GM21515 (cell line): Measurements from ENCODE around the gene CCL26.
A peak's percentile ranks its signal among the peaks of the same experiment; 100 is the strongest.
"Not testable (repeated sequence)": the region's sequence is repeated elsewhere in the genome, so short reads cannot be mapped to it uniquely, and the experiment has no call there.

Source experiments
- ATAC-seq: cut with Tn5 transposase; IDR thresholded peaks from one replicate; pipeline ENCODE4 v1.9.1; 2021; ENCODE audit not compliant: unreplicated experiment

The CCL26 gene

GRCh38 chr7:75739796-75740672 lies 32.0 kb downstream of the CCL26 start:
- no peak for ATAC-seq

- ATAC-seq: peak; percentile 90
Measured at GRCh38 chr7:75738975-75739795, 32.8 kb downstream of the CCL26 start.

- peak; percentile 3 for ATAC-seq
Measured at GRCh38 chr7:75738604-75738974, 33.4 kb downstream of the CCL26 start, which contains the start of gene HIP1. TSS of gene HIP1 (minus strand) at chr7:75738941. CDS start at chr7:75738920, 21 bp downstream.

- no peak for ATAC-seq
Measured at GRCh38 chr7:75737856-75738603, 34.0 kb downstream of the CCL26 start.

- no peak for ATAC-seq
Measured at GRCh38 chr7:75735581-75736350, 36.2 kb downstream of the CCL26 start.

GRCh38 chr7:75734586-75735458 lies 37.2 kb downstream of the CCL26 start:
- no peak for ATAC-seq

GRCh38 chr7:75732764-75733630 lies 39.0 kb downstream of the CCL26 start:
- ATAC-seq: no peak

GRCh38 chr7:75732016-75732521 lies 39.9 kb downstream of the CCL26 start:
- no peak for ATAC-seq

GRCh38 chr7:75729851-75730274 lies 42.1 kb downstream of the CCL26 start:
- no peak for ATAC-seq

- no peak for ATAC-seq
Measured at GRCh38 chr7:75727881-75728593, 44.0 kb downstream of the CCL26 start.

GRCh38 chr7:75727351-75727750 lies 44.7 kb downstream of the CCL26 start:
- not testable (repeated sequence) for ATAC-seq

GRCh38 chr7:75725306-75725705 lies 46.7 kb downstream of the CCL26 start:
- ATAC-seq: no peak

GRCh38 chr7:75723444-75723843 lies 48.6 kb downstream of the CCL26 start:
- ATAC-seq: no peak

GRCh38 chr7:75722373-75722772 lies 49.6 kb downstream of the CCL26 start:
- ATAC-seq: no peak

GRCh38 chr7:75721922-75722321 lies 50.1 kb downstream of the CCL26 start:
- ATAC-seq: not testable (repeated sequence)

- no peak for ATAC-seq
Measured at GRCh38 chr7:75721426-75721825, 50.6 kb downstream of the CCL26 start.

GRCh38 chr7:75719626-75720025 lies 52.4 kb downstream of the CCL26 start:
- no peak for ATAC-seq
